HK-2 (cell line): ENCODE measurements around the gene GLP1R.

Source experiments
- DNase-seq: peaks from one replicate; pipeline ENCODE4 v3.0.0-alpha.2; 2018; ENCODE audit not compliant: unreplicated experiment

Gene GLP1R

DNA sequence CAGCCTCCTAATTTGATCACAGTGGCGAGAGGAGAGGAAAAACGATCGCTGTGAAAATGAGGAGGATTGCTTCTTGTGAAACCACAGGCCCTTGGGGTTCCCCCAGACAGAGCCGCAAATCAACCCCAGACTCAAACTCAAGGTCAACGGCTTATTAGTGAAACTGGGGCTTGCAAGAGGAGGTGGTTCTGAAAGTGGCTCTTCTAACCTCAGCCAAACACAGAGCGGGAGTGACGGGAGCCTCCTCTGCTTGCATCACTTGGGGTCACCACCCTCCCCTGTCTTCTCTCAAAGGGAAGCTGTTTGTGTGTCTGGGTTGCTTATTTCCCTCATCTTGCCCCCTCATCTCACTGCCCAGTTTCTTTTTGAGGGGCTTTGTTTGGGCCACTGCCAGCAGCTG, 37.7 kb downstream of the GLP1R start:
- DNase-seq = no peak

DNA sequence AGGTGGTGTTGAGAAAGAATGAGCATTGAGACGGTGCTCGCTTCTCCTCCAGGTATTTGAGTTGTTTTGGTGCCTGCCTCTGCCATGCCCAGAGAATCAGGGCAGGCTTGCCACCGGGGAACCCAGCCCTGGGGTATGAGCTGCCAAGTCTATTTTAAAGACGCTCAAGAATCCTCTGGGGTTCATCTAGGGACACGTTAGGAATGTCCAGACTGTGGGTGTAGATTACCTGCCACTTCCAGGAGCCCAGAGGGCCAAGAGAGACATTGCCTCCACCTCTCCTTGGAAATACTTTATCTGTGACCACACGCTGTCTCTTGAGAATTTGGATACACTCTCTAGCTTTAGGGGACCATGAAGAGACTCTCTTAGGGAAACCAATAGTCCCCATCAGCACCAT, 38.1 kb downstream of the GLP1R start:
- no peak for DNase-seq

DNA sequence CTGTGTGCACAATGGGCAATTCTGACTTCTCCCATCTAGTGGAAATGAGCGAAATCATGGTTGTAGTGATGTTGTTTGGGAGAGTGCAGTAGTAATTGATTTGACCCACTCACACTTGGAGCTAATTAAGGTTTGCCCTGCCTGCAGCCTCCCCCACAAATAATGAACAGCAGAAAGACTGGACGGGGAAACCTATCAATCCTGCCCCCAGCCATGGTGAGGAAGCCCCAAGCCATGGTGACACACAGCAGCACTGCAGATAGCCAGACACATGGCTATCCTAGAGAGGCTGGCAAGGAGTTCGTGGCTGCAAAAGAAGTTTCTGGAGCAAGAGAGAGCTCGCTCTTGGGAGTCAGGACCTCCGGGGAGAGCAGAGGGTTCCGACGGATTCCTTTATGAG, 38.6 kb downstream of the GLP1R start:
- DNase-seq = no peak

DNA sequence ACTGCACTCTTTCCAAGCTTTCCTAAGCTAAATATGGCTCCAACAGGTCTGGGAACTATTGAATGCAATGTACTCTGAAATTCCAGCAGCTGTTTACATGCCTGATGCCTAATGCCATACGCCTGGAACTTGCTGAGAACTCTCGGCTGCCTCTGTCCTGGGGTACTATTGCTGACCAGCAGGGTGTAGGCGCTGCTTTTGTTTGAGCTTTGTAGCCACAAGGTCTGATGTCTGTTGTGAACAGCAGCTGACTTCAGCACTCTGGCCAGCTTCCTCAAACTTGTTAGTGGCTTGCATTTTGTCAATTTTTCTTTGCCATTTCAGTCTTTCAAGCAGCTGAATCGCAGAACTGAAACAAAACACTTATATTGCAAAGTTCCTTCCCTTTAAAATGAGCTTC, 39.8 kb downstream of the GLP1R start:
- DNase-seq = peak; percentile 12

DNA sequence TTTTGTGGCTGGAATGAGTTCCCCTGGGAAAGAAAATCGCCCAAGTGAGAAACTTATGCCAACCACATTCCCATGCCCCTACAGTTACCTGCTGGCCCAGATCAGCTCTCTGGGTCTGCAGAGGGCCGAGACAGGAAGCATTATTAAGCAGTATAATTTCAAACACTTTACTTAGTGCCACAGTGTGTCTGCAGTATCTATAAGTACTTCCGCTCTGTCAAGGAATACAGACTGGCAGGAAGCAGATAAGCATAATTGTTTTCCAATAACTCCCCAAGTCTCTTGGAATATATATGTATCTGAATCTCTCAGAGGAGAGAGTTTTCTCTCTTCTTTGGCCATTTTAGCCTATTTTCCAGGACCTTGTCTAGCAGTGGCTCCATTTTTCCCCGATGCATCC, 41.5 kb downstream of the GLP1R start:
- no peak for DNase-seq

DNA sequence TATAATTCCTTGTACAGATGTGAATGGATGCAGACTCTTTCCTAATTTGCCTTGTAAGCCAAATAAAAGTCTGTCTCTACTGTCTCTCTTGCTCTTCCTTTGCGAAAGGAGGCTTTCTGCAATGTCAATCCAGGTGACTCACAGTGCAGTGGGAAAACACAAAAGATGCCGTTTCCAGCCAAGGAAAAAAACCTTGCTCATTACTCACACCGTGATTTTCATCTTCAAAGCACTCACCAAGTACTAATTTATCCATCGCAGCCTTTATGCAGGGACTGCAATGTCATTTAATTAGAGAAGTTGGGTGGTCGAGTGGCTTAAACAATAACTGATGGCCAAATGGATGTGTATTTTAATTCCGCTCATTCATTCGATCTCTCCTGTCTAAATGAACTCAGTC, 42.6 kb downstream of the GLP1R start:
- no peak for DNase-seq

DNA sequence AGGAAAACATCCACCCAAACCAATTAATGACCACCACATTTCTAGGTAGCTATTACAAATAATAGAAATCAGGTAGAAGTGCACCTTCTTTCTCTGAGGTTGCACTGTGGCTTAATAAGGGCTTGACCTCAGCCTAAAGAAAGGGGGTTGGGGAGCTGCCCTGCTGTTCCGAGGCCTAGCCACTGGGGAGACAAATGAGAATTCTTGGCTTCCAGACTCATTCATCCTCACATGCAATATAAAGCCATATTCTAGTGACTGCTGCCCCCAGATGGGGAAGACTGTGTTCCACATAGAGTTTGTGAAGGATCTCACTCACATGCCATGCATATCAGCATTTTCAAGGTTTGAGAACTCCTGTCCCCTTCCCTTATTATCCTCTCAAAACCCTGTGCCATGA, 43.5 kb downstream of the GLP1R start:
- DNase-seq = no peak

DNA sequence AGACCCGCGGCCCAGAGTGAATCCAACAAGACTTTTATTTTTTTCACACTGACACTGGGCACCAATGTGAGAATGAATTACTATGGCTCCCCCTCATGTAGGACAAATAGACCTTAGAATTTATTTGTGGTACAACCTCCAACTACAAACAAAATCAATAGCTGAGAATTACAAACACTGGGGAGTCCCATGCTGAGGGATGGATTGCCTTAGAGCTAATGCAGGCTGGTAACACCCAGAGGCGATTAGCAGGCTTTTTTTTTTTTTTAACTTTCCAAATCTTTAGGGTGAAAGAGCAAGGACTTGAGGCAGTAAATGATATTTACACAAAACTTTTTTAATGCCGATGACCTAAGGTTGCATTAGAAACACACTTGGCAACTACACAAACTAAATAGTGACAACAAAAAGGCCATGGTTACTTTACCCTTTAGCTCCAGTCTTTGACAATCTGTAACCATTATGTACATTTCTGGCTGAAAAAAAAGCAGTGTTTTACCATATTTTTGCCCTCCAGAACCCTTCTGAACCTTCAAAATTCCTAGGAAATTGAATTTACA, 44.6 kb downstream of the GLP1R start:
- DNase-seq = no peak

DNA sequence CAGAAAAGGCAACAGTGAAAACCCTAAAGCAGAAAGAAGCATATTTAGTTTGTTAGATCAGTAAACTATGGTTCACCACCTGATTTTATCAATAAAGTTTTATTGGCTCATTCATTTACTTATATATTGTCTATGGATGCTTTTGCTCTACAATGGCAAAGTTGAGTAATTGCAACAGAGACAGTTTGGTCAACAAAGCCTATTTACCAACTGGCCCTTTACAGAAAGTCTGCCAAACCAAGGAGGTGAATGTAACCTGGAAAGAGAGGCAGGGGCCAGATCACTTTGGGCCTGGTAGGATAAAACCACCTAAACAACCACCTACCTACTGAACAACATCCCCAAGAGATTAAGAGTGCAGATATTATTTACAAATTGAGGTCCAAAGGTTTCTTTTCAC, 47.0 kb downstream of the GLP1R start:
- no peak for DNase-seq

DNA sequence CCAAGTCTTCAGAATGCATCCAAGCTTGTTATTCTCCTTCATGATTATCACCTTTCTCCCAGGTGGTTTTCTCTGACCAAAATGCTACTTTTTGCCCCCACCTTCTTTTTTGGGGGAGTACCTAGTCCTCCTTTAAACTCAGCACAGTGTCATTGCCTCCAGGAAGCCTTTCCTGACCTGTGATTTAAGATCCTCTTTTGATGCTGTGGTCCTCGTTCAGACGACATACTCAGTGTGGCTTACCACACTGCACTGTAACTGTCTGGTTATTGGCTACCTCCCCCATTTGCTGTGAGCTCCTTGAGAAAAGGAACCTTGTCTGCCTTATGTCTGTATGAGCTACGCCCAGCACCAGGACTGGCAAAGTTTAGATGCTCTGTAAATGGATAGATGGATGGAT, 51.8 kb downstream of the GLP1R start:
- no peak for DNase-seq

DNA sequence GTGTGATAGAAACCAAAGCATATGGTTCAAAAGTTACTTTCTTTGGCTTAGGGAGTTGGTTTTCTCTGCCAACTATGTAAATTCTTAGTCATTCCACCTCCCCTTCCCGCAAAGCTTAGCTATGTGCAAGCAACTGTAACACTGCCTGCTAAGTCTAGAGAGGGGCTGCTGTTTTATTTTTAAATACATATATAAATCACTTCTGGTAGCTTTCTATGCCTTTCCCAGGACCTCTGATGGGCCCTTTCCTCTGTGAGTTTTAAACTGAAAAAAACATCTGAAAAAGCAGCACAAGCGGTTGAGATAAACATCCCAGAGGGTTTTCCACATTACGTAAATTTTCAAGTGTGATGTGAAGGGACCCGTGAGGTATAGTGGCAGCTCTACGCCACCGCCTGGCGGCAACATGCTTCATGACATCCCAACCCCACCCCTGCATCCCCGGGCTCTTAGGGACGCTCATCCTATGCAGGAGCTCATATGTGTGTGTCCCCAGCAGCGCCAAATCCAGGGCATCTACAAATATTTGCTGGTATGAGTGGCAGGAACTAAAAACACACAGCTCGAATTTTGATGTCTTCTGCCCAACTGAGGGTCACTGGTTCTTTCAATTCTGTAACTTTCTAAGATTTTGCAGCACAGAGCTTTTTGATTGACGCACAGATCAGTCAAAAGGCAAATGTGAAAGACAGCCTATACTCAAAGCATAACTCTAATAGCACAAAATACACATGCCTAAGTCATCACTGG, 53.7 kb downstream of the GLP1R start:
- DNase-seq = no peak

DNA sequence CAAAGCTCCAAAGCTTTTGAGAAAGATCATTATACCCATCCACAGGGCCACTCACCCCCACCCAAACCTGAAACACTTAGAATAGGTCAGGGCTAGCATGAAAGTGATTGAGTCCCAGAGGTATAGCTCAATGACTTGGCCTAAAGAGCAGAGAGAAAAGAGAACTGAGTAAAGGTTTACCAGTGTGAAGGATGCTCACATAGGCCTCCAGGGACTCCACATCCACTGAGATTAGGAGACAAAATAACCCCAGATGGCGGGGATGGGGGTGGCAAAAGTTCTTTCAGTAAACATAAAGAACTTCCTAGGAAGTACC, 54.2 kb downstream of the GLP1R start:
- DNase-seq = no peak

DNA sequence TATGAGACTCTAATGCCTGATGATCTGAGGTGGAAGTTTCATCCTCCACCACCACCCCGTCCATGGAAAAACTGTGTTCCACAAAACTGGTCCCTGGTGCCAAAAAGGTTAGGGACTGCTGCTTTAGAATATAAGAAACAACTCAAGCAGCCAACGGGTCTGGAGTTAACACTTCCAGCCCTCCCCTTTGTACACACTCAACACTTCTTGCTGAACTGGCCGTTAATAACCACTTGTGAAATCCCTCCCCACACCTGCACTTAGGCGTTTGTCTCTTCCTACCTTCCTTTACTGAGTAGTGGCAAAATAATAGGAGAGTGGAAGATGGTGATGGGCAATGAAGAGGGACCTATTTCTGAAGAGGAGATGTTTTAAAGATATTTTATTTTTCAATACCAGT, 55.9 kb downstream of the GLP1R start:
- DNase-seq = no peak

DNA sequence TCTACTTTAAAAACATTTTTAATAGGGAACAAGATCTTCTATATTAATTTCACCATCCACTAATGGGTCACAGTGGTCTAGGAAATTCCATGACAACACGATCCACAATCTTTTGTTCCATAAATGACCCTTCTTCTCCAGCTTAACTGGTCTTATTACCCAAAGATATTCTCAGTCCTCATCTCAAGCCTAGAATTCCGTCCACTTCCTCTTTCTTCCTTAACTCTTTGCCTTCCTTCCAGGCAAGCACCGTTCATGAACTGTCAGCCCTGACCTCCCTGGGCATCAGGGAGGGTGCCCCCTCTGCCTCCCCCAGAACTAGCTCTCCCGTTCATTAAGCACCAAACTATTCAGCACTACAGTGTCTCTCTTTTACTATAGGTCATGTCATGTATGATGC, 58.5 kb downstream of the GLP1R start:
- DNase-seq = no peak

DNA sequence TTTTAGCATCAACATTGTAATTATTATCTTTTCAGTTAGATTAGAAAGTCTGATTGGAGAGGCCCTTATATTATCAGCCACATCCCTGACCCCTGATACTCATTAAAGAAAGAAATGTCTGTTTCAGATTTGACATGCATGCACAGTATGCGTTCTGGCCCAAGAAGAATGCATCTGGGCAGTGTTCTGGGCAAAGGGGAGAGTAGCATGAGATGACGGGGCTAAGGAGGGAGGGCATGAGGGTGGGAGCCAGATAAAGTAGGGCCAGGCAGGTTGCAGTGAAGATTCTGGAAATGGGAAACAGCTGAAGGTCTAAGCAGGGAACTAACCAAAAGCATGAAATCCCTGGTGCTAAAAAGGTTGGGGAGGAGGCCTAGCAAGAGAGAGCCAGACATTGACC, 59.1 kb downstream of the GLP1R start:
- DNase-seq = no peak

DNA sequence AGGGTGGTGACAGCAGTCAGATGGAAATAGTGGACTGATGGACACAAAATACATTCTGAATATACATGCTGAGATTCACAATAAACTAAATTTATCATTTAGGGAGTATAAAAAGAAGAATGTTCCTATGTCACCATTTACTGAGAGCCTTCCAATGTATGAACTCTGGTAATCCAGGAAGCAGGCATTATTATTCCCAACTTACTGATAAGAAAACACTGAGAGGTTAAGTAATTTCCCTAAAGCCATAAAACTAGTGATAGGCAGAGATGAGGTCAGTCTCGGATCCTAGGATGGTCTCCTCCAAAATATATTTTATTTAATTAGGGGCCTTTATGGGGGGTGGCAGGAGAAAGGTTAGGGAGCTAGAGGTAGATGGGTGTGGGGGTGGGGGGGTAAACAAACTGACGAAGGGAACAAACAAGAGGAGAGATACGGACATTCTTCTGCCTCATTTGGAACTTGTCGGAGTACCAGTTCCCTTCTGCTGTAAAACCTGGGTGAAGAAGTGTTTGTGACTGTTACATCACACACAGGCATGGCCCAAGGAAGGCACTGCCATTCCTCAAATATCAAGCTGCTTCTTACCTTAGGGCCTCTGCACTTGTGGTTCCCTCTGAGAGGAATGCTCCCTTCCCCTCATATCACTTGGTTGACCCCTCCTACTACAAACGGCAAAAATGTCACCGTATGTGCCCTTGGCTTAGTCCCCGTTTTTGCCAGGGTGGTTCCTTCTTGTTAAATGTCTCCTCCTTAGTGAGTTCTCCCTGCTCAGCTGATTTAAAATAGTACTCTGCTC, 59.7 kb downstream of the GLP1R start:
- DNase-seq = no peak

DNA sequence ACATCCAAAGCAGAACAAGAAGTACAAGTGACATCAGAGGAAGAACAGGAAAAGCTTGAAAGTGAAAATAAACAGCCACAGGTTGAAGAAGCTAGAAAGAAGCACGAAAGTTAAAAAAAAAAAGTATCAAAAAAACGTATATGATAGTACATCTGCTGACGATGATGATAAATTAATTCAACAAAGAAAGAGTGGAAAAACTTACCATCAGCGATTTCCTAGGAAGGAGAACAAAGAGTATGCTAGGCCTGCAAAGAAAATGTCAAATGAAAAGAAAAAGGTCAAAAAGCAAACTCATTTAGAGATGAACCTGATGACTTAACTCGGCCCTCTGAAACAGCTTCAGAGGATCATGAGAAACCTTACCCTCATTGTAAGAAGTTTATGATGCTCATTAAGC, 62.7 kb downstream of the GLP1R start:
- DNase-seq = no peak

DNA sequence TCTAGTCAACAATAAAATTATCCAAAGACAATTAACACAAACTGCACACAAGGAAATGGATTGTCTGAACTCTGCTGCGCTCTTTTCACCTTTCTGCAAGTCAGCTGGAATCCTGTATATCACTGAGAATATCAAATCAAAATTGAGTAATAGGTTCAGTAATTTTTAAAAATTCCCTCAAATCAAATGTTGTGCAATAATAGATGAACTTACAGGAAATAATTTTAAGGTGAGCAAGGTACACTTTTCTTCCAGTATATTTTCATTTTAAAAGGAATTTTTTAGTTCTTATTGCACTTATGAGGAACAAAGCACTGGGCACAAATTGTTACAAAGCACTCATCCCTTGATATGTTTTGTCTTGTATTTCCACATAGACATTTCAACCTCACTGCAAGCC, 65.2 kb downstream of the GLP1R start:
- no peak for DNase-seq

DNA sequence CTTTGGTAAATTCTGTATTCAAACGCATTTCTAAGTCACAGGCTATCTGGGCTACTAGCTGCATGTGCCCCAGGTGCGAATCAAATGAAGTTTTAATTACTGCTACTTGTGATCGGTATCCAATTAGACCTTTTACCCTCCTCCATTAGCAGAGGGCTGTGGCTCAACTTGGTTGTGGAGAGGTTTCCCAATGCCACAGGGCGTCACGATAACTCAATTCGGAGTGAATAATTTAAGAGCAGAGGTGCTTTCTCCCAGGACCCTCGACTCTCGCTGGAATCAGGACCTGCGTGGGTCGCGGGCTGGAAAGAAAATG, 65.8 kb downstream of the GLP1R start:
- no peak for DNase-seq

DNA sequence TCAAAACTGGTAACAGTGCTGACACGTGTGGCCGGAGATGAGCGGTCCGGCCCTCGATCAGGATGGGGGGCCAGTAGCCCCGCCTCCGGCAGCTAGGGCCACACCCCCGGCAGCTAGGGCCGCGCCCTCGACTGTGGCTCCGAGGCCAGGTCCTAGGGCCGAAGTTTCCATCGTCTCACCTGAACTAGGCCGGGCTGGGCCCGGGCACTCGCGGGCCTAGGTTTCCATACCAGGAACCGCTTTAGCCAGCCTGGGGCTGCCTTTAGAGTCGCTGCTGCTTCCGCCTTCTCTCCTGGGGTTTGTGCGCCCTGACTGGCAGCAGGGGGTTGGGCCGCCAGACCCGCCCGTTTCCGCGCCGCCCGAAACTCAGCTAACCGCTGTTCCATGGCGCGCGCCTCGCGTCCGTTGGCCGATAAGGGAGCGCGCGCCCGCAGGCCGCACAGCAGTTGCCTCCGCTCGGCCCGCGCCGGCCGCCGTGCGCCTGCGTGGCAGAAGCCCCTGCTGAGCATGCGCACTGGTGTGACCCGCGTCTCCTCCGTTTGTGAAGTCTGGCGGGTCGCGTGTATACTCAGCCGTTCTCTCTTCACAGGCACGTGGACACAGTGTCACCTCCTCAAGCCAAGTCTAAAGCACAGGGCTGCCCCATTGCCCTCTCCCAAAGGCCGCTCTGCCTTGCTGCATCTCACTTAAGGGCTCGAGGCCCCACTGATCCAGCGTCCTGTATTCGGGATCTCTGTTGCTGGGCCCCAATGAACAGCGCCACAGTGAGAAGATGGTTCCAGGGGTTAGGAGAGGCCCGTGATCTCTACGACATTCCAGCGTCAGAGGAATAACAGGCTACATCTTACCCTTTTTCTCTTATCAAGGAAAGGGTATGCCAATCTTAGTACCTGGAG, 66.4 kb downstream of the GLP1R start, which contains the start of gene SAYSD1:
Gene SAYSD1 (minus strand): TSS at position 483 of the 896 bp plus-strand sequence. CDS start 97 bp downstream, at position 386.
- DNase-seq = peak; percentile 91

DNA sequence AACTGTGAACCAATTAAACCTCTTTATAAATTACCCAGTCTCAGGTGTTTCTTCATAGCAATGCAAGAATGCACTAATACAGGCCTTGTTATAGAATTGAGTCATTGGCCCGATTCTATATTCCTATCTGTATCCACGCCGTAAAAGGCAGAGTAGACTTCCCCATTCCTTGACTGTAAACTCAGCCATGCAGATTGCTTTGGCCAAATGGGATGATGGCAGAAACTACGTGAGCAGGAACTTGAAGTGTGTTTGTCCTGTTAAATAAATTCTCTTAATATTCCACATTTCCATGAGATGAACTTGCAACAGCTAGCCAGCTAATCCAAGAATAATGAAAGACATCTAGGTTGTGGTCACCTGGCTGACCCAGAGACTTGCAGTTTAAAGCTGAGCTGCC, 70.3 kb downstream of the GLP1R start:
- no peak for DNase-seq

DNA sequence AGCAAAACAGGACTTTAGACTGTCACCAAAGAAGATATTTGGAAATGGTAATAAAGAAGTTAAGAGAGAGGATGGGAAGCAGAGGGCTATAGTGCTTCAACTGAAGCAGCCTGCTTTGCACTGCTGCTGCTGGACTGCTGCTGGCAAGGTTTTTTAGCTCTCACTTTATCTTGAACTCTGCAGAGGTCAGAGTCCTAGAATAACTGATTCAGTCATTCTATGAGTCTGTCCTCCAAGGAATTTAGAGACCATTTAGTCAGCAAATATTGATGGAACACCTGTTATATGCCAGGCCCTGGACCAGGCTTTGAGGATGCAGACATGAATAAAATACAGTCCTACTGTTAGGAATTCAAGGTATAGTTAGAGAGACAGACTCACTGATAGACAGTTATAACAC, 75.5 kb downstream of the GLP1R start:
- DNase-seq = no peak
